HG03460 (cell line): Measurements from ENCODE around the gene WDPCP.
"Not testable (repeated sequence)": the region's sequence is repeated elsewhere in the genome, so short reads cannot be mapped to it uniquely, and the experiment has no call there.

ENCODE experiments used
- ATAC-seq: cut with Tn5 transposase; IDR thresholded peaks from one replicate; pipeline ENCODE4 v1.9.1; 2021; ENCODE audit not compliant: unreplicated experiment

Gene WDPCP

DNA sequence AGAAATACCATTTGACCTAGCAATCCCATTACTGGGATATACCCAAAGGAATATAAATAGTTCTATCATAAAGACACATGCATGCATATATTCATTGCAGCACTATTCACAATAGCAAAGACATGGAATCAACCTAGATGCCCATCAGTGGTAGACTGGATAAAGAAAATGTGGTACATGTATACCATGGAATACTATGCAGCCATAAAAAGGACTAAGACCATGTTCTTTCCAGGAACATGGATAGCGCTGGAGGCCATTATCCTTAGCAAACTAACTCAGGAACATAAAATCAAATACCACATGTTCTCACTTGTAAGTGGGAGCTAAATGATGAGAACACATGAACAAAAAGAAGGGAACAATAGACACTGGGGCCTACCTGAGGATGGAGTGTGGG lies 119.0 kb downstream of the WDPCP start:
- ATAC-seq, result not testable (repeated sequence)

DNA sequence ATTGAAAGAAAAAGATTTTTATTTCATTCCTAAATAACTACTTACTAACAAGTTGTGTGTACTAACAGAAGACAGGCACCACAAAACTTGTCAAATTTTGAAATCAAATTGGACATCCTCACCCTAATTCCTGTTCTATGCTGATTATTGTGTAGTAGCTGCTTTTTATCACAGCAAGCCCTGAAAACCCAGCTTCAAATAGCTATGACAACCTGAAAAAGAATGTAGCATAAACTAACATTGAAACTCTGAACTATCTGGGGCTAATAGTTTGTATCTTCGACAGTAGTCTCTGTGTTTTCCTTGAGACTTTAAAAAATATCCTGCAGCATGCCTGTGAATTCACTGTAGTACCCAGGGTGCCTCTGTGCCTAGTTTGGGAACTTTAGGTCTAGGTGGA lies 122.6 kb downstream of the WDPCP start:
- ATAC-seq, result no peak

DNA sequence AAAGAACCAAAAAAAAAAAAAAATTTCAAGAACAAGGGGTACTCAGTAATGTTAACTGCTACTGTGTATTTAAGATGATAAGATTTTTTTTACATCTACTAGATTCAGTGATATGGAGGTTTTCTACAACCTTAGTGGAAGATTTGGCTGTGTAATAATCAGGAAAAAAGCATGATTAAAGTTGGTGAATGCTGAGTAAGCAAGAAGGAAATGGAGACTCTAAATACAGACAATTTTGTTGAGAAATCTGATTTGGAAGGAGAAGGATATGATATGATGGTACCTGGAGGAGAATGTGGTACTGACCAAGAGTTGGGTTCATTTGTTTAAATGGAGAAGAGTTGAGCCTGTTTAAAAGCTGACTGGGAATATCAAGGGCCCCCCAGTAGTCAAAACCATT lies 125.1 kb downstream of the WDPCP start:
- ATAC-seq, result no peak

DNA sequence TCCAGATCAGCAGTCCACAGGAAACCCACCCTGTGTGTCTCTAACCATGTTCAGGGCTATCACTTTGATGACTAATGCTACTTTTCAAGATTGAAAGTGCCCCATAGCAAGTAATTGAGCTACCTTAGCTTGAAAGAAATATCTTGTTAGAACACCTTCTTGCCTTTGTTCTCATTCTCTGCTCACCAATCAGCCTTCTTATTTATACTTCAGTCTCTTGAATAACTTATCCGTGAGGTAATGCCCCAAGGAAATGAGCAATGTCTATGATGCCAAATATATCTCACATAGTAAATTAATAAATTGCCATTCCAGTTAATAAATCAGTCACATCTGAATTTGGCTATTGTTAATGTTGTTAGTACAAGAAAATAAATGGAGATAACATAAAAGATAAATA lies 141.6 kb downstream of the WDPCP start:
- no peak for ATAC-seq

DNA sequence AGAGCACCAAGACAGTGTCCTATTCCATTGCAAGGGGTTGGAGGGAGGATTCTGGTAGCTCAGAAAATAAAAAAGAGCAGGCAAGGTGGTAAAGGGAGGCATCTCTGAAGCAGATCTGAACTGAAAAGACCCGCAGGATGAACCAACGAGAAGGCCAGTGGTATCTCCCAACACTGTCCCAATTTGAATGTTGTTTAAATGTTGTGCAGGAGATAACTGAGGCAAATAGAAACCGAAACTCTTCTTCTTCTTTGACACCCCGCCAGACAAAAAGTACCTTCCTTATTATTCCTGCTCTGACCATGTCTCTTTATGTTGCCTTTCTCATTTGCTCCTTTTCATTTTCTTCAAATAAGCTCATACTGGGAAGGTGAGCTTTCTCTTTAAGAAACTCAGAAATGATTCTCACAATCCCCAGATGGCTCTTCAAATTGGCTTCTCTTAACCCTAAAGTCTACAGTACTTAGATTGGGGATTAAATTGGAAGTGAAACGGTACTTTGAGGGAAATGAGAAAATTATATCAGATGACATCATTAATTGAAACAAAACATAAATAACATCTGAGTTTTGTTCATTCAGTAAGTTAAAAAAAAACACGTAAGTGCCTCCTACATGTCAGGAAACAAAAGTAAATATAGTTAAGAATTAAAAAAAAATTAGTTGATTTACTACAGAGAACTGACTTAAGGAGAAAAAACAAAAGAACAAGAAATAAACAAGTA lies 143.6 kb downstream of the WDPCP start:
- ATAC-seq, result no peak

DNA sequence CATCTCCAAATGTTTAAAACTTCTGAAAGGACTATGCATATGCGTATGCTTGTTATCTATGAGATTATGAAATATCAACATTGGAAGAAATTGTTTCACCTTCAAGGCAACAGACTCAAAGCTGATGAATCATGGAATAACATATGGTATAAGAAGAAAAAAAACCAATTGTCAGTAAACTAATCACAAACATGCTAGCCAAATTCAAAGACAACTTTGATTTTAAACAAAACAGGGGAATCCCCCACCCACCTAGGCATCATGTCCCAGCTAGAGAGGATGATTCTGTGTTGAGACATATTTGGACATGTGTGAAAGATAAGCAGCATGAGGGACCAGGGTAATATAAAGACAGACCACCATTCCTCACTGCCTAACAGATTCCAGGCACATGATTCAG lies 147.7 kb downstream of the WDPCP start:
- no peak for ATAC-seq

DNA sequence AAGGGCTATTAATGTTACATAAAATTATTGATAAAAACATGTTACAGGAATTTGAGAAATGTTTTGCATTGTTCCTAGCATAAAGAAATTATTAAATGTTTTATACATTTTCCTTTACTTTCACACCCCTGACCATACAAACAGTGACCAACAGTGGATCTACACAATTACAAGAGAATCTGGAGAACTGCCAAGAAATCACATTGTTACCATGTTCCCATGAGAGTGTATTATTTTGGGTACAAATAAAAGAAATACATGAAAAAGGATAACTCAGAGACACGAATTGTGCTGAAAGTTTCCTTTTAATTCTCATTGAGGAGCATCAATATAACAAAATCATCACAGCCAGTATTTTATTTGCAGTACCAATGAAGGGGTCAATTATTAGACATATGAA lies 150.1 kb downstream of the WDPCP start:
- ATAC-seq, result no peak

DNA sequence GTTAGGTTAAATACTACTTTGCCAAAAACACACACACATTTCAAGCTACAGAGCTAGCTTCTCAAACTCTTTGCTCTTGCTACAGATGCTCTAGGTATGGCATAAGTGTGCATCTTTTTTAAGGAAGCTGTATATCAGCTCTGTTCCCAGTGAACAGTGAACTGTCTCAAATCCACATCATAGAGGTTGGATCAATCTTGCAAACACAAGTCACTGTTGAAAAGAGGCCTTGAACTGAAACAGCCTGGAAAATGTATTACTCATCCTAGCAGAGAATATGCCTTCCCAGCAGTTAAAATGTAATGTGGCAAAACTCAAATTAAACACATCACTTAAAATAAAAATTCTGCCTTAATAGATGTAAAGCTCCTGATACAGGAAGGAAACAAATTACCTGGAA lies 151.8 kb downstream of the WDPCP start:
- ATAC-seq, result no peak

DNA sequence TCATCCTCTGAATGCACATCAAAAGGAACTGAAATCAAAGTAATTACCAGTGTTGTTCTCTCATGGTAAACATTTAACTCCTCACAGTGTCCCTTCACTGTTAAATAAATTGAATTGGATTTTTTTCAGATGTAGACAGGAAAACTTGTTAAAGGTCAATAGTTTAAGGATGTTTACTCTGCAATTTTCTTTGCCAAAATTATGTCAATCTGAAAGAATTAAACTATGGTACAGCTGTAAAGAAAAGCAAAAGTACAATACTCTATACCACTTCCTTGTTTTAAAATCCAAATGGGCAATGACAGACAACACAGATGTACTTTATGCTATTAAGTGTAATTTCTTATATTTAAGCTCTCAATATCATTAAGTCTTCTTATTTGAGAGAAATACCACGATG lies 153.2 kb downstream of the WDPCP start:
- no peak for ATAC-seq

DNA sequence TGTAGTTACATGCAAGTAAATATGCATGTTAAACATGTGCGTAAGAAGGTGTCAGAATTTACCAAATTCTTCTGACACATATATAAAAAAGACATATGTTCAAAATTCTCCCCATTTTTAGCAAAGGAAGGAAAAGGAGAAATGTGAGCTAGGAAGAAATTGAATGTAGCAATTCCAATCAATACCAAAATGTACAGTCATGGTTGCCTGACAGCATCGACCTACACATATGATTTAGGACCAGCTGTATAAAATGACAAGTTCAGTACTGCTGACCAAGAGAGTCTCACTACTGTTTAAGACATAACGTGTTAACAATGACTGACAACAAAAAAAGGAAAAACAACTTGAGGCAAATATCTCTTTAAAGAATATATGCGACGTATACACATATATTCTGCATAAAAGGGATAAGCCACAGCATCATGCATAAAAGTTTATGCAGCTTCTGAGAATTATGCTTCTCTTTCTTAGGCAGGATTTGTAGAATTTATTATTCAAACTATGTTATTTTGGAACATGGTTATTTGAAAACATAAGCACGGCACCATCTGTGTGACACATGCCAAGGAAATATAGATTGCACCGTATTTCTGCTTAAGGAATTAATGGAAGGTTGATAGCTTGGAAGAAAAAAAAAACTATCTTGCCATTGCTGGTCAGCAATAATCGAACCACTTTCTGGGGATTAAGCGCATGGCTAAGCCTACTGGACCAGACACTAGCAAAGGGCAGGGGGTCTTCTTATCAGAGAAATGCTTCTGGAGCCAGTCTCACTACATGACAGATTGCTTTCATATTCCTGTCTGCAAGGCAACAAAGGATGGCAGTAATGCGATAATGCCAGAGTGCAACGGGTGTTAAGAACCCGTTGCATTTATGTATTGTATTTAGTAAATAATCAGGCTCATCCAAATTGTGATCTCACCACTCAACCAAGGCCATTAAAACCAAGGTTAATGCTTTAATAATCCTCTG lies 154.0 kb downstream of the WDPCP start:
- ATAC-seq, result no peak

DNA sequence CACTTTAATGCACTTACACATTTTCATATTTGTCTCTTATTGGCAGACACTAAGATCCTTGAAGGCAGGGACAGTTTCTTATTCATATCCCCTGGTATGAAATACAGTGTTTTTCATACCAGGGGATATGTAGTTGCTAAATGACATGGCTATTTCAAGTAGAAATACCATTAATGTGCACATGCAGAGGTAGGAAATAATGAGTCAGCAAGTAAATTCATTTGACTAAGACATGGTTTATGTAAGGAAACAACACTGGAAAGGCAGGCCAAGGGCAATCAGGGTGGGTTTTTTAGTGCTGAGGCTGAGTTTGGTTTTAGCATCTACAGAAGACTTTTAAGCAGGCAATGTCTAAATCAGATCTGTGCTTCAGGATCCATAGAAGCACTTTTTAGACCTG lies 155.9 kb downstream of the WDPCP start:
- ATAC-seq, result no peak

DNA sequence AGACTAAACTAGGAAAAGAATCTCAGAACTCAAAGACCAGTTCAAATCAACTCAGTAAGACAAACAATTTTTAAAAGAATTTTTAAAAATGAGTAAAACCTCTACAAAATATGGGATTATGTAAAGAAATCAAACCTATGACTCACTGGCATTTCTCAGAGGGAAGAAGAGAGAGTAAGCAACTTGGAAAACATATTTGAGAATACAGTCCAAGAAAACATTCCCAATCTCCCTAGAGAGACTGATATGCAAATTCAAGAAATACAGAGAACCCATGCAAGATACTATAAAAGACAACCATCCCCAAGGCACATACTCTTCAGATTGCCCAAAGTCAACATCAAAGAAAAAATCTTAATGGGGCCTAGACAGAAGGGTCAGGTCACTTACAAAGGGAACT lies 162.7 kb downstream of the WDPCP start:
- ATAC-seq, result no peak

DNA sequence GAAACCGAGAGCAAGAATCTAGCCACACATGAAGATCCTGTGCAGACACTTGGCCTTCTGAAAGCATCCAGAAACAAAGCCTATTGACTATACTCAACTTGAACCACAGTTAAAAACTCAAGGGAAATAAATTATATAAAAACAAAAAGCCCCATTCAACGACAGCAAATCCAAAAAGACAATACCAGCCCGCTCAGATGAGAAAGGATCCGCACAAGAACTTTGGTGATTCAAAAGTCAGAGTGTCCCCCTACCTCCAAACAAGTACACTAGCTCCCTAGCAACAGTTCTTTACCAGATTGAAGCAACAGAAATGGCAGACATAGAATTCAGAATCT lies 163.2 kb downstream of the WDPCP start:
- ATAC-seq, result no peak

DNA sequence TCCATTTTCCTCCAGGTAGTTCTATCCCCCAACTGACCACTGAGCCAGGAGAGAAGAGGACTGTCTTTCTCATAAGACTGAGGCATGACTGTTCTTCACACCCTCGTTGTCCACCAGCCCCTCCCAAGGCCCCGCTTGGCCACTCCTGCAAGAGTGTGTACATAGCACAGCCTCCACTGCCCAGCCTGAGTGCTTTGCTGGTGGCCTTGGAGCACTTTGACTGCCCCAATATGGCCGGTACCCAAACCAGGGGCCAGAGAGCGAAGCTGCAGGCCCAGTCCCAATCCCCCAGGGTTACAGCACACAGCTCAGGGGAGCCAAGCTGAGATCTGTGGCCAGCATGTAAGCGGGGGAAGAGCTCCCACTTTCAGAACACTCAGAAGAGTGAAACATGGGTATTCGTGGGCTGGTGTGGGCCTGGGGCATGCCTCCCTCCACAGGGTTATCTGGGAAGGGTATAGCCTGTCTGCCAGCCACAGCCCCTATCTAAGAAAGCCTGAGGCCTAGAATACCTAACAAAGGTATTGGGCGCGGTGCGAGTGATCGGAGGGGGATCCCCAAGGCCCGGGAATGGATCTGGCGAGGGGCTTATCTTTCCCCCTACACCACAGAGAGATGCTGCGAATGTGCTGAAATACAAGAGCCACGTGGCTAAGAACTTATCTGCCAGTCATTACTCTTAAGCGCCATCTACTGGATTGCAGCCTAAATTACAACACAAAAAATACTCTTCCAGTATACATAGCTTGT lies 163.8 kb downstream of the WDPCP start:
- ATAC-seq, result peak; percentile 92

DNA sequence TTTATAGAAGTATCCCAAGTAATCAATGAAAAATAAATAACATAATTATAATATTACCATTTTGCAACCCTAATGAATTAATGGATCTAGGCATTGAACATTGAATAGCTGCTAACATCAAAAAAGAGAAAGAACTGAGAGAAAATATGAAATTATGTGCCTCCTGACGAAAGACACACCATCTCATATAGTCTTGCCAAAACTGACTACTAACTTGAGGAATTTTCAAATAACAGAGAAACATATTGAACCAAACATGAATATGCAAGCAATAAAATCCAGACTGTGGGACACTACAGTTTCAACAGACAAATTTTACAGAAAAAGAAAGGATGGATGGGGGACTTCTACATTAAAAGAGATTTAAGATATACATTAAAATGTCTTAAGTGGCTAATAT lies 165.7 kb downstream of the WDPCP start:
- no peak for ATAC-seq

DNA sequence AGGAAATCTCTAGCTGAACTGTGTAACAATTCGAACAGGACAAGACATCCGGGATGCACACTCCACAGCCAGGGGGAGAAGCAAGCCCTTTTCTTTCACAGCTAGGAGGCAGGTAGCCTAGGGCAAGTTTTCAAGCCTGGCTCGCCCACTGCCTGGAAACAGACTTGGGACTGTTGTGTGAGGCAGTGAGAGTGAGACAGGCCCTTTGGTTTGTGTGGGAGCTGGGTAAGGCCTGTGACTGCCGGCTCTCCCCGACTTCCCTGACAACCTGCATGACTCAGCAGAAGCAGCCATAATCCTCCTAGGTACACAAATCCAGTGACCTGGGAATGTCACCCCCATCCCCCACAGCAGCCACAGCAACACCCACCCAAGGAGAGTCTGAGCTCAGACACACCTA lies 179.7 kb downstream of the WDPCP start:
- ATAC-seq, result no peak

DNA sequence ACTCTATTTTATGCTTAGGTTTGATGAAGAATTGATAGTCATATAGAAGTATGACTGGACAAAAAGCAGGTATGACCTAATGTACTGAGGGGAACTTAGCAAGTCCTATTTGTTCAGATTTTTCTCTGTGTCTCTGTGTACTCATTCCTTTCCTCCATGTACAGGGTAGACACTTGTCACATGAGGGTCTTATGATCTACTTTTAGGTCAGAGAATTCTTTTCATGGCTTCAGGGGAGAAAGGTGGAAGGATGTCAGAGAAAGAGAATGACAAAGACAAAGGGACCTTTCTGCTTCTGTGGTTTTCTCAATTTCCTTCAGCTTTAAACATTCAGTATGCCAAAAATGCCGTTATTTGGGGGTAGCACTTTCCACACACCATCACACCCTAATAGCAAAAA lies 181.6 kb downstream of the WDPCP start:
- ATAC-seq, result no peak

DNA sequence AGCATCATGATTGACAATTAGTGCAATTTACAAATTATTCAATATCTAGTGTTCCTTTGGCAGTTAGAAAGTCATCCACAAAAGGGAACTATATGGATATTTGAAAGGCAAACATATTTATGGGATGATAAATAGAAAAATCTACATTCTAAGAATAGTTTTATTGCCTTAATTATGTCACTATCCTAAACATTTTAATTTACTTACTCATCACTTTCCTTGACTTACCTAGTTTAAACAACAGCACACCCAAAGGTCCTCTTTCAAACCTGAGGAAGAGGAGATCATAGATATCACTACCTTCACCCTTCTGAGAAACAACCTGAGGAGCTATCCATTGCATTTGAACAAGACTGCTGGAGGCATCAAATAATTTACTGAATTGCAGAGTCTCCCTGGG lies 184.5 kb downstream of the WDPCP start:
- ATAC-seq, result no peak

DNA sequence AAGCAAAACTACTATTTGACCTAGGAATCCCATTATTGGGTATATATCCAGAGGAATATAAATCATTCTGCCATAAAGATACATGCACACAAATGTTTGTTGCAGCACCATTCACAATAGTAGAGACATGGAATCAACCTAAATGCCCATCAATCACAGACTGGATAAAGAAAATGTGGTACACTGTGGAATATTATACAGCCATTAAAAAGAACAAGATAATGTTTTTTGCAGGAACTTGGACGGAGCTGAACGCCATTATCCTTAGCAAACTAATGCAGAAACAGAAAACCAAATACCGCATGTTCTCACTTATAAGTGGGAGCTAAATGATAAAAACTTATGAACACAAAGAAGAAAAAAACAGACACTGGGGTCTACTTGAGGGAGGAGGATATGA lies 185.4 kb downstream of the WDPCP start:
- not testable (repeated sequence) for ATAC-seq

DNA sequence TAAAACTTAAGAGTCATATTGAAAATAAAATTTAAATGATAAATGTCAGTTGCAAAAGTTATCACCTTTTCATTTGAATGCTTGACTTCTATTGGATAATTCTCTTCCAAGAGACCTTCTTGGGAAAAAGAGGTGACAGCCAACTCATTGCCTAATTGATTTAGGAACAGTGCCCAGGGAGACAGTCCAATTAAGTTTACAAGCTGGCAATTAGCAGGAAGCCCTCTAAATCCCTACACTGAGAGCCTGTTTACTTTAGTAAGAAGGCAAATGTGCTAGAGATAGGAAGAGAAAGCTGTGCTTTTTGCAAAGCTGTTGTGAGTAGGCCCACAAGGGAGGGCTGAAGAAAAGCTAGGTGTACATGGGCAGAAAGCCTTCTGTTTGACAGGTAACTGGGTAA lies 189.1 kb downstream of the WDPCP start:
- no peak for ATAC-seq

DNA sequence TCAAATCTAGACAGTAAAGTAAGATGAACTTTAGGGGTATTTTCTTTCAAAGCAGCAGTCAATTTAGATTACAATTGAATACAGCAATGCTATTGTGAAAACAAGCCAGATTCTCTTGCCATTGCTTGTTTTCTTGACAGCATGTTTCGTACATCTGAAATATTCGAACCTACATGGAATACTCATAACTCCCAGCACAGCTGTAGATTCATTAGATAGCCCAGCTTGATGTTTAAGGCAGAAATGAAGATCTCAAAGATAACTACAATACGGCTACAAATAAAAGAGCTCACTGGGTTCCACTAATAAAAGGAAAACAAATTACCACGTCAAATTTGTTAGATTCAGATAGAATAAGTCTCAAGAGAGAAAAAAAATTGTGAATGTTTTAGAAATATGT lies 208.8 kb downstream of the WDPCP start:
- no peak for ATAC-seq

DNA sequence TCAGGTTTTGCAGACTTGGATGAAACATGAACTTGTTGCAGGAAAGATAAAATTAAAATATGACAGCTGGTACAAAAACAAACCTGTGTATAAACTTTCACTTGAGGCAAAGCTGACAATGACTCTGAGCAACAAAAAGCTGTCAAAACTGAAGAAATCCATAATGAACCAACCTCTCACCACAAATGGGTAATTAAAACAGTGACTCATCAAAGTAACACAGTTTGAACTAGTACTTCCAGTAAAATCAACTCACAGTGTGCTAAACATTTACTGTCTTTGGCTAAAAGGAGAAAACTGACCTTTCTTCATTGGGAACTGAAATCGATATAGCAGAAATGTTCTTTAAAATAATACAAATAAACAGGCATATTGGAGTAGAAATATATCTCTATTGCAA lies 209.7 kb downstream of the WDPCP start:
- ATAC-seq, result no peak
